T-helper 22 cell (primary cell): Measurements from ENCODE around the gene SPON2.

Experiments used
- DNase-seq: peaks from one replicate; pipeline ENCODE4 v3.0.0-alpha.2; 2020; ENCODE audit warnings: low read depth

Gene SPON2

GRCh38 chr4:1195109-1195671, 22.8 kb upstream of the SPON2 start:
- no peak for DNase-seq

- no peak for DNase-seq
Observed at GRCh38 chr4:1194010-1194900, 21.9 kb upstream of the SPON2 start.

GRCh38 chr4:1193206-1194009, 21.0 kb upstream of the SPON2 start:
- DNase-seq: no peak

GRCh38 chr4:1192493-1193205, 20.3 kb upstream of the SPON2 start:
- no peak for DNase-seq

- DNase-seq: no peak
Observed at GRCh38 chr4:1192091-1192492, 19.7 kb upstream of the SPON2 start.

GRCh38 chr4:1191621-1192020, 19.2 kb upstream of the SPON2 start:
- DNase-seq: no peak

- no peak for DNase-seq
Observed at GRCh38 chr4:1187182-1187581, 14.8 kb upstream of the SPON2 start.

- DNase-seq: no peak
Observed at GRCh38 chr4:1183985-1184773, 11.8 kb upstream of the SPON2 start.

GRCh38 chr4:1182313-1182712, 9.9 kb upstream of the SPON2 start:
- no peak for DNase-seq

- no peak for DNase-seq
Observed at GRCh38 chr4:1180663-1181062, 8.3 kb upstream of the SPON2 start.

GRCh38 chr4:1179976-1180375, 7.6 kb upstream of the SPON2 start:
- DNase-seq: no peak

GRCh38 chr4:1179089-1179441, 6.7 kb upstream of the SPON2 start:
- DNase-seq: no peak

GRCh38 chr4:1178300-1179088, 6.1 kb upstream of the SPON2 start:
- no peak for DNase-seq

- no peak for DNase-seq
Observed at GRCh38 chr4:1177274-1178141, 5.1 kb upstream of the SPON2 start.

- no peak for DNase-seq
Observed at GRCh38 chr4:1176398-1177273, 4.3 kb upstream of the SPON2 start.

- DNase-seq: no peak
Observed at GRCh38 chr4:1175635-1176229, 3.3 kb upstream of the SPON2 start.

GRCh38 chr4:1174941-1175634, 2.7 kb upstream of the SPON2 start:
- DNase-seq: no peak
